Choroid plexus epithelial cell (primary cell): Measurements from ENCODE around the gene CLIC4.
A peak's percentile ranks its signal among the peaks of the same experiment; 100 is the strongest.

Experiments used
- DNase-seq: peaks from one replicate; pipeline ENCODE4 v3.0.0-alpha.2; 2010; ENCODE audit warnings: low read depth
- H3K4me3 ChIP-seq: 2 replicates; pipeline ENCODE4 v1.5.1; 2011; ENCODE audit warnings: low read depth, mild to moderate bottlenecking, control low read depth, low read length, moderate library complexity
- TF ChIP-seq, protein P1 (sequence below): conservative IDR thresholded peaks from 2 replicates; pipeline ENCODE4 v1.5.1; 2011; ENCODE audit warnings: low read depth, mild to moderate bottlenecking, control low read depth, inconsistent platforms, low read length, moderate library complexity

The CLIC4 gene

GRCh38 chr1:24764439-24764838 is 19.2 kb downstream of the CLIC4 start:
- H3K4me3 ChIP-seq: no peak overlapping the region
- TF ChIP-seq, protein P1, sequence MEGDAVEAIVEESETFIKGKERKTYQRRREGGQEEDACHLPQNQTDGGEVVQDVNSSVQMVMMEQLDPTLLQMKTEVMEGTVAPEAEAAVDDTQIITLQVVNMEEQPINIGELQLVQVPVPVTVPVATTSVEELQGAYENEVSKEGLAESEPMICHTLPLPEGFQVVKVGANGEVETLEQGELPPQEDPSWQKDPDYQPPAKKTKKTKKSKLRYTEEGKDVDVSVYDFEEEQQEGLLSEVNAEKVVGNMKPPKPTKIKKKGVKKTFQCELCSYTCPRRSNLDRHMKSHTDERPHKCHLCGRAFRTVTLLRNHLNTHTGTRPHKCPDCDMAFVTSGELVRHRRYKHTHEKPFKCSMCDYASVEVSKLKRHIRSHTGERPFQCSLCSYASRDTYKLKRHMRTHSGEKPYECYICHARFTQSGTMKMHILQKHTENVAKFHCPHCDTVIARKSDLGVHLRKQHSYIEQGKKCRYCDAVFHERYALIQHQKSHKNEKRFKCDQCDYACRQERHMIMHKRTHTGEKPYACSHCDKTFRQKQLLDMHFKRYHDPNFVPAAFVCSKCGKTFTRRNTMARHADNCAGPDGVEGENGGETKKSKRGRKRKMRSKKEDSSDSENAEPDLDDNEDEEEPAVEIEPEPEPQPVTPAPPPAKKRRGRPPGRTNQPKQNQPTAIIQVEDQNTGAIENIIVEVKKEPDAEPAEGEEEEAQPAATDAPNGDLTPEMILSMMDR: no peak
- no peak for DNase-seq

GRCh38 chr1:24764848-24765247 is 19.6 kb downstream of the CLIC4 start:
- TF ChIP-seq, protein P1: no peak
- DNase-seq: no peak
- H3K4me3 ChIP-seq: no peak overlapping the region

- TF ChIP-seq, protein P1: no peak
- no peak overlapping the region for H3K4me3 ChIP-seq
- DNase-seq: peak; percentile 66
These were observed 20.2 kb downstream of the CLIC4 start for GRCh38 chr1:24765308-24765988.

- TF ChIP-seq, protein P1: no peak
- H3K4me3 ChIP-seq: no peak overlapping the region
- no peak for DNase-seq
These were observed 22.1 kb downstream of the CLIC4 start for GRCh38 chr1:24767351-24767750.

- TF ChIP-seq, protein P1: no peak
These were observed 23.8 kb downstream of the CLIC4 start for GRCh38 chr1:24768873-24769605.

GRCh38 chr1:24769656-24770651 is 24.7 kb downstream of the CLIC4 start:
- peak; percentile 94 for DNase-seq
- H3K4me3 ChIP-seq: no peak overlapping the region
- TF ChIP-seq, protein P1: no peak

More at GRCh38 chr1:24768873-24769605, 23.8 kb downstream of the CLIC4 start:
- no peak for DNase-seq
- H3K4me3 ChIP-seq: no peak overlapping the region
